ENCODE measurements around the gene NKX1-1.
"Not testable (repeated sequence)": the region's sequence is repeated elsewhere in the genome, so short reads cannot be mapped to it uniquely, and the experiment has no call there.

The NKX1-1 gene

DNA sequence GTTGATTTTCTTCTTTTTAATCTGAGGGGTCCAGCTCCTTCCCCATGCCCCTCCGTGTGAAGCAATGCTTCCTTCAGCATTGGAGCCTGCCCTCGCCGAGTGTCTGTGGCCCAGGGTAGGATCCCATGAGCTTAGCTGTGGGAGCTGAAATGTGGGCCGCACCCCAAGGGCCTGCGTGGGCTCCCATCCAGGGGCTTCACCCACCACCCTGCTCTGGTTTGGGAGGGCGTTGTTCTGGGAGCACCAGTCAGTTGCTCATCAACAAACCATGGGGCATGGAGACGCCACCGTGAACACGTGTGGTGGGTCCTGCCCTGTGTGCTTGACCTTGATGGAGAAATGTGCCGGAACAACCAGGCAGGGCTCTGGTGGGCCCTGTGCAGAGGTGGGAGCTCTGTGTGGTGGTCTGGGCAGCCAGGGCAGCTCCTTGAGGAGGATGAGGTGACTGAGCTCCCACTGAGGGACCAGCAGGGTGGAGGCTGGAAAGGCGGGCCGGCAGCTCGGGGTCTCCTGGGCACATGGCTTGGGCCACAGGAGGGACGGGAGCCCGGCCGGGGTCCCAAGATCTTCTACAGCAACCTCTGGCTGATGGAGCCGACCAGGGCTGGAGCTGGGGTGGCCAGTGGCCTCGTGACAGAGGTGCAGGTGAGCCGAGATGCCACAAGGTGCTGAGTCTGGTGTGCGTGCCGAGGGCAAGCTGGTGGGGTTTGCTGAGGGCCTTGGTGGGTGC, 39.6 kb upstream of the NKX1-1 start:
- no peak for TF ChIP-seq JUND (IDR thresholded peaks at IDR 0.05; ENCODE audit: low read depth)
- in situ Hi-C loops (cut with HindIII; ENCODE audit: low pct_unique_long_range_greater_than_20kb, low sequenced_read_pairs), result no loop called here
- no peak for DNase-seq (ENCODE audit: low read depth in 1 of 2, low spot score in 1 of 2)

DNA sequence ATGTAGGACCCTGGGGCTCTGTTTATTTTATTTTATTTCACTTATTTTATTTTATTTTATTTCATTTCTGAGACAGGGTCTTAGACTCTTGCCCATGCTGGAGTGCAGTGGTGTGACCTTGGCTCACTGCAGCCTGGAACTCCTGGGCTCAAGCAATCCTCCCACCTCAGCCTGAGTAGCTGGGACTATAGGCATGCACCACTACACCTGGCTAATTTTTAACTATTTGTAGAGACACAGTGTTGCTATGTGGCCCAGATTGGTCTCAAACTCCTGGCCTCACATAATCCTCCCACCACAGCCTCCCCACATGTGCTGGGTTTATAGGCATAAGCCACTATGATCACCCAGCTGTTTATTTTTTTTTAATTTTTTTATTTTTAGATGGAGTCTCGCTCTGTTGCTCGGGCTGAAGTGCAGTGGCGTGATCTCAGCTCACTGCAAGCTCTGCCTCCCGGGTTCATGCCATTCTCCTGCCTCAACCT, 37.5 kb upstream of the NKX1-1 start:
- DNase-seq (ENCODE audit: low read depth in 1 of 2, low spot score in 1 of 2); in situ Hi-C loops (cut with HindIII; ENCODE audit: low pct_unique_long_range_greater_than_20kb, low sequenced_read_pairs): not testable (repeated sequence)

DNA sequence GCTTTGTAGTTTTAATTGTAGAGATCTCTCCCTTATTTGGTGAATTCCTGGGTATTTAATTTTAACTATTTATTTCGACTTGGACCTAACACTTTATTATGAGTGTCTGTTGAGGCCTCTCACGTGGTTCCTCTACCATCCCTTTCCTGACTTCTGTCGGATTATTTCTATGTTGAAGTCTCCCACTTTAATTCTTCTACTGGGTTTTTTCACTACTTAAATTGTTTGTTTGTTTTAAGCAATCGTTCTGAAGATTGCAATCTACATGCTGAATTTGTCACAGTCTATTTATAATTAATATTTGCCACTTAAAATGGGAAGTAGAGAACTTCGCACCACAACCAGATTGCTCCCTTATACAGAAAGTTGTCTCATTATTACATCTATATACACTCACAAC, 20.8 kb upstream of the NKX1-1 start:
- no peak for TF ChIP-seq JUND (IDR thresholded peaks at IDR 0.05; ENCODE audit: low read depth)
- in situ Hi-C loops (cut with HindIII; ENCODE audit: low pct_unique_long_range_greater_than_20kb, low sequenced_read_pairs), result no loop called here
- no peak for DNase-seq (ENCODE audit: low read depth in 1 of 2, low spot score in 1 of 2)

DNA sequence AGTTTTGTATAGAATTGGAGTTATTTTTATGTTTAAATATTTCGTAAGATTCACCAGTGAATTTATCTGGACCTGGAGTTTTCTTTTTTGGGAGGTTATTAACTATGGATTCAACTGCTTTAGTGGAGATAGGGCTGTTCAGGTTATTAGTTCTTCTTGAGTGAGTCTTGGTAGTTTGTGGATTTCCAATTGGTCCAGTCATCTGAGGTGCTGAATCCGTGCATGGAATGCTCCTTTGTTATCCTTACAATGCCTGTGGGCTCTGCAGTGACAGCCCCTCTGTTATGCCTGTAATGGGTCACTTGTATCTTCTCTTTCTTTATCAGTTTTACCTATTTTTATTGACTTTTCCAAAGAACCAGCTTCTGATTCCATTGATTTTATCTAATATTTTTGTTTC, 15.4 kb upstream of the NKX1-1 start:
- TF ChIP-seq JUND (IDR thresholded peaks at IDR 0.05; ENCODE audit: low read depth), result no peak
- in situ Hi-C loops (cut with HindIII; ENCODE audit: low pct_unique_long_range_greater_than_20kb, low sequenced_read_pairs), result no loop called here
- DNase-seq (ENCODE audit: low read depth in 1 of 2, low spot score in 1 of 2), result no peak

DNA sequence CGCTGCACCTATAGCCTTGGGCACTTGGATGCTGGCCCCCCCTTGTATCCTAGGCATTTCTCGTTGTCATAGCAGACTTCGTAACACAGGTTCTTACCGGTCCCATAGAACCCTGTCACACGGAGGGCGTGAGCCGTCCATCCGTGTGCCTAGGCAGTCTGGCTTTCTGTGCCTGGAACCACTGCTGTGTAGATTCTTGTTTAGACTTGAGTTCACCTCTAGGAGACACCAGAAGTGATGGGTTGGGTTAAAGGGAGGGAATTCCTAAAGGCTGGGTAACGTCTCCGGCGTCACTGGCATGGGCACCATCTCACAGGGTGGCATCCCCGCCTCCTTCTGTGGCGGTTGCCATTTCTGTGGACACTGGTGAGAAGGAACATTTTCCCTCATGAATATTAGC, 13.5 kb upstream of the NKX1-1 start:
- peak in 1 of 2 experiments; percentile 0 for DNase-seq (ENCODE audit: low read depth in 1 of 2, low spot score in 1 of 2)
- in situ Hi-C loops (cut with HindIII; ENCODE audit: low pct_unique_long_range_greater_than_20kb, low sequenced_read_pairs), result no loop called here

DNA sequence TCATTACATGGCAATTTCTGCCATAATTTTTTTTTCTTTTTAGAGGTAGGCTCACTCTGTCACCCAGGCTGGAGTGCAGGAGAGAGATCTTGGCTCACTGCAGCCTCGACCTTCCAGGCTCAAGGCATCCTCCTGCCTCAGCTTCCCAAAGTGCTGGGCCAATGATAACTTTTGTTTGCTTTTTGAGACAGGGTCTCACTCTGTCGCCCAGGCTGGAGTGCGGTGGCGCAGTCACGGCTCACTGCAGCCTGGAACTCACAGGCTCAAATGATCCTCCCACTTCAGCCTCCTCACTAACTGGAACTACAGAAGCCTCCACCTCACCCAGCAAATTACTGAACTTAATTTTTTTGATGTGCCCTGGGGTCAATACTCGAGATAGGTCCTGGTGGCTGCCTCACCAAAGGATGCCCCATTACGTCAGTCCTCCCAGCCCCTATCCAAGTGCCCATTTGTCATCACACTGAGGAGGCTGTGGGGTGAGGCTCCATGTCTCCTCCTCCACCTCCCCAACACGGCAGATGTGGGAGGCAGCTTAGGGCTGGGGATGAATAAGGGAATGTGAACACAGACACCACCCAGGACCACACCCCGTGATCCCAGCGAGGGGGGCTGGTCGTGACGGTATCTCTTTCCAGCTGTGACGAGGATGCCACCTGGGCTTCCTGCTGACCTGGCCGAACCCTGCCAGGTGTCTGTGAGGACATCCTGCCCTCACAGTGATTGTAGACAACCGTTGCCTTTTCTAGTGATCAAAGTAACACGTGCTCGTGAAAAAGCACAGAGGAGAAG, 12.4 kb upstream of the NKX1-1 start:
- no peak for DNase-seq (ENCODE audit: low read depth in 1 of 2, low spot score in 1 of 2)
- no peak for TF ChIP-seq JUND (IDR thresholded peaks at IDR 0.05; ENCODE audit: low read depth)
- in situ Hi-C loops (cut with HindIII; ENCODE audit: low pct_unique_long_range_greater_than_20kb, low sequenced_read_pairs), result no loop called here

More for the DNA sequence above, 13.5 kb upstream of the NKX1-1 start:
- TF ChIP-seq JUND (IDR thresholded peaks at IDR 0.05; ENCODE audit: low read depth), result no peak

DNA sequence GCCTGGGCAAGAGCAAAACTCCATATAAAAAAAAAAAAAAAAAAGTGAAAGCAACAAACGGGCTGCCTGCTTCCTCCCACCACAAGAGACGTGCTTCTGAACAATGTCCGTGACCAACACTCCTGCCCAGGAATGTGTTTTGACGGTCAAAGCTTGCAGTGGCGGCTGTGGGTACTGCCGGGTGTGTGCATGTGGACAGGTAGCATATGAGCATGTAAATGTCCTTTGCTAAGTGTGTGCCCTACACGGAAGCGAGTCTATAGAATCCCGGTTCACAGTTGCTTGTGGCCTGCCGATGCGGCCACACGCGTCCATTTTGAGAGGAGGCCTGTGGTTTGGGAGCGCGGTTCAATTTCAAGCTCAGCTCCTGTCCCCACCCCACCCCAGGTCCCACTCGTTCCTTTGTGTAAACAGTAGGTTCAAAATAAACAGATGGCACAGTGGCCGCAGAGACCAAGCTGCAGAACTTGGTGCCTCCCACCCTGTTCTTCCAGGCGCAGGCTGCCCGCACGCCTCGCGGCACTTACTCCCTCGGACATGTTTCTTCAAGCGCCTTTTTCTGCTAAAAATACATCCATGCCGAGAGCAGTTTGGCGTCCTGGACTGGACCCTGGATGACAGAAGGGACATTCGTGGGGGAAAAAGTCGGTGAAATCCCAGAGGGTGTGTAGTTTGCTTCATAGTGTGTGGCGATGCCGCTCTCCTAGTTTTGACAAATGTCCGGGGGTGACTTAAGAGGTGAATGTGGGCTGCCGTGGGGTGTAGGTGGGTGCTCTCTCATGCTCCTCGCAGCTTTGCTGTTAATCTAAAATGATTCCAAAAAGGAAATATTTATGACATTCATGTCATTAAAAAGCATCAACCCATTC, 11.5 kb upstream of the NKX1-1 start:
- in situ Hi-C loops (cut with HindIII; ENCODE audit: low pct_unique_long_range_greater_than_20kb, low sequenced_read_pairs), result no loop called here
- no peak for TF ChIP-seq JUND (IDR thresholded peaks at IDR 0.05; ENCODE audit: low read depth)
- DNase-seq (ENCODE audit: low read depth in 1 of 2, low spot score in 1 of 2), result peak; percentile 69 to 70

DNA sequence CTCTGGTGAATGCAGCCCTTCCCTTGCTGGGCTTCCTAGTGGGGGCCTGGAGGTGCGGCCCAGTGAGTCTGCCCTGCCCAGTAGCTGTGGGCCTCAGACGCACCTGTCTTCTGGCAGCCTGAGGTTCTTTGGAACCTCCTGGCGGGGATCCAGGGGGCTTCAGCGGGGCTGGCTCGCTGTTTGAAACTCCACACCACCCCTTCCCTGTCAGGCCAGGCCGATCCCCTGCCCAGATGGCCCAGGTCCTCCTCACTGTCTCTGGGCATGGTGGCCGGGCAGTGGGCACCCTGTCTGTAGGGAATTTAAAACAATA, 10.7 kb upstream of the NKX1-1 start:
- no peak for TF ChIP-seq JUND (IDR thresholded peaks at IDR 0.05; ENCODE audit: low read depth)
- no peak for DNase-seq (ENCODE audit: low read depth in 1 of 2, low spot score in 1 of 2)
- in situ Hi-C loops (cut with HindIII; ENCODE audit: low pct_unique_long_range_greater_than_20kb, low sequenced_read_pairs), result no loop called here

DNA sequence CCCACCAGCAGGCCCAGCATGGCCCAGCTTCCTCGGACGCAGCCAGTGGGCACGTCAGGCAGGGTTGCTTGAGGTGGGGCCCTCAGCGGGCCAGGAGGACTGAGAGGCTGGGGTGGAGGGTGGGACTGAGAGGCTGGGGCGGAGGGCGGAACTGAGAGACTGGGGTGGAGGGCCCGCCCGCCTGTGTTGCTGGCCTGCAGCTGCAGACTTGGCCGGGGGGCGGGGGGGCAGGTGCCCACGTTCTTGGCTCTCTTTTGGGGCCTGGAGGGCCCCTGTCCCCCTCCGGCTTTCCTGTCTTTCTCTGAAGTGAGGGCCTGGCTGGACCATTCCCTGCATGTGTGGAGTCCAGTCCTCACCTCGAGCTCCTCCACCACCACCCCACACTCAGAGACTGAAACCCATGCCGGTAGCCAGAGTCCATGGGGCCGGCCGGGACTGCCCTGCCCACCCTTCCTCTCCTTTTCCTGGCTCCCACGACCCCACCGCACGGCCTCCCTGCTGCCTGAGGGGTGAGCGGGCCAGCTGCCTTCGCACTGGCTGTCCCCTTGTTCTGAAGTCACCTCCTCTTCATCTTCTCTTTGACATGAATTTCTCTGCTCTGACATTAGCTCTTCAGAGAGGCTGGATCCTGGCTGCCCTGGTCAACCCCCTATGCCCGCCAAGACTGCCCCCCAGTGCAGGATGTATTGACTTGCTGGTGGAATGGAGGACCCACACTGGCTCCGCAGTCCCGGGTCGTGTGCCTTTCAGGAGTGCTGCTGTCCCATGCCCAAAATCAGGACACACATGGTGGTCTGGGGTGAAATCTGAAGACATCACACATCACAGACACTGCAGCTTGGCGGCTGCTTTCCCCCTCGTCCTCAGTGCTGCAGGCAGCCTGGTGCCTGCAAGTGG, 10.1 kb upstream of the NKX1-1 start:
- in situ Hi-C loops (cut with HindIII; ENCODE audit: low pct_unique_long_range_greater_than_20kb, low sequenced_read_pairs), result no loop called here
- TF ChIP-seq JUND (IDR thresholded peaks at IDR 0.05; ENCODE audit: low read depth), result no peak
- peak in 1 of 2 experiments; percentile 5 for DNase-seq (ENCODE audit: low read depth in 1 of 2, low spot score in 1 of 2)

DNA sequence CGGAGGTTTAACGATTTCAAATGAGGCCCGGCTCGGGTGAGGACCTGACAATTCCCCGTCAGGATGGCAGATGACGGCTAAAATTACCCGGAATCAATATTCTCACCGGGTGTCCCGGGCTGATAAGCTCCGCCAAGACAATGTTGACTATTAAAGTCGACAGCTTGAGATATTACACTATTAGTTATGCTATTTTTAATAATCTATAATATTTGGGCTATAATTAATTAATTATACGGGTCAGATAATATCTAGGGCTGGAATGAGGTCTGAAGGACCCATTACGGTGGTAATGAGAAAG, 9.4 kb upstream of the NKX1-1 start:
- no peak for TF ChIP-seq JUND (IDR thresholded peaks at IDR 0.05; ENCODE audit: low read depth)
- in situ Hi-C loops (cut with HindIII; ENCODE audit: low pct_unique_long_range_greater_than_20kb, low sequenced_read_pairs), result no loop called here
- peak in 1 of 2 experiments; percentile 5 for DNase-seq (ENCODE audit: low read depth in 1 of 2, low spot score in 1 of 2)

DNA sequence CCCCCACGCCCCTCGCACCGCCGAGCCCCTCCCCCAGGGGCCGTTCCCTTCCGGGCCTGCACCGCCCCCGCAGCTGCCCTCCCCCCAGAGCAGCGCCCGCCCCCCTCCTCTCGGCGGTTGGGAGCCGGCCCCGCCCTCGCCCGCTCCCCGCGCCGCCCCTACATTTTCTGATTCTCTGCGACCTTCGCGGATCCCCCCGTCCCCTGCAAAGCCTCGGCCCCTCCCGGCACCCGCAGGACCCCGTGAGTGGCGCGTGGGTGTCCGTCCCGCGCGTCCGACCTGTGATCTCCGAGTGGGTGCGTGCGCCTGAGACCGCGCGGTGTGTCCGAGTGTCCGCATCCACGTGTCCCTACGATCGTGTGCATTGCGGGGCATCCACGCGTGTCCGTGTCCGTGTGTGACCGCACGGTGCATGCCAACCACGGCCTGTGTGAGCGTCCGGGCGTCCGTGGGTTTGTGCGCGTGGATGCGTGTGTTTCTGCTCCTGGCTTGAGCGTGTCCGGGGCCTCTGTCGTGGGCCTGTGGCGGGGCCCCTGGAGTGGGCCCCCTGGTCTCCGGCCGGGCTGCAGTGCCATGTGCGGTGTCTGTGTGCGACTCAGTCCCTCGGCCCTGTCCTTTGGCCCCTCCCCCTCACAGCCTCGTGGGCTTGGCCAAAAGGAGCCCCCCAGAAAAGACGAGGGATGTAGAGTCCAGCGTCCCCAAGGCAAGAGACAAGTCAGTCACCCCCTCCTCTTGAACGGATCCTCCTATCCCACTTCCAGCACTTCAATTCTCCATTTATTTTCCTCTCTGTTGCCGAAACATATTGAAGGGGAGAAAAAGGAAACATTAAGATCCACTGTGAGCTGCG, 8.8 kb upstream of the NKX1-1 start:
- in situ Hi-C loops (cut with HindIII; ENCODE audit: low pct_unique_long_range_greater_than_20kb, low sequenced_read_pairs), result no loop called here
- DNase-seq (ENCODE audit: low read depth in 1 of 2, low spot score in 1 of 2), result peak in 1 of 2 experiments; percentile 3

More for the DNA sequence above, 8.8 kb upstream of the NKX1-1 start:
- no peak for TF ChIP-seq JUND (IDR thresholded peaks at IDR 0.05; ENCODE audit: low read depth)
